DMS114 treated with DMSO at 0.1 percent for 48 hours (cell line): ENCODE results near the gene HHAT.

Source experiments
- DNase-seq: peaks from one replicate; lab custom pipeline; 2025; ENCODE audit not compliant: unreplicated experiment; lab: John Stamatoyannopoulos, UW

The HHAT gene

GRCh38 chr1:210586771-210587170, 258.1 kb downstream of the HHAT start:
- DNase-seq: no peak

GRCh38 chr1:210587566-210587965, 258.9 kb downstream of the HHAT start:
- DNase-seq: no peak

- no peak for DNase-seq
Observed at GRCh38 chr1:210588357-210588756, 259.7 kb downstream of the HHAT start.

GRCh38 chr1:210588946-210589345, 260.2 kb downstream of the HHAT start:
- no peak for DNase-seq

GRCh38 chr1:210591214-210591613, 262.5 kb downstream of the HHAT start:
- DNase-seq: no peak

- DNase-seq: no peak
Observed at GRCh38 chr1:210594605-210595004, 265.9 kb downstream of the HHAT start.

- no peak for DNase-seq
Observed at GRCh38 chr1:210596641-210597040, 267.9 kb downstream of the HHAT start.

- no peak for DNase-seq
Observed at GRCh38 chr1:210597555-210598134, 268.9 kb downstream of the HHAT start.

- no peak for DNase-seq
Observed at GRCh38 chr1:210598135-210598652, 269.5 kb downstream of the HHAT start.

GRCh38 chr1:210600421-210601159, 271.9 kb downstream of the HHAT start:
- no peak for DNase-seq

- DNase-seq: no peak
Observed at GRCh38 chr1:210603123-210603522, 274.4 kb downstream of the HHAT start.

GRCh38 chr1:210605099-210605498, 276.4 kb downstream of the HHAT start:
- DNase-seq: no peak

- no peak for DNase-seq
Observed at GRCh38 chr1:210607361-210607760, 278.7 kb downstream of the HHAT start.

GRCh38 chr1:210608767-210609166, 280.1 kb downstream of the HHAT start:
- DNase-seq: no peak

GRCh38 chr1:210616356-210616755, 287.7 kb downstream of the HHAT start:
- DNase-seq: no peak

GRCh38 chr1:210617293-210617692, 288.6 kb downstream of the HHAT start:
- DNase-seq: no peak

GRCh38 chr1:210618369-210618768, 289.7 kb downstream of the HHAT start:
- no peak for DNase-seq

GRCh38 chr1:210620867-210621488, 292.3 kb downstream of the HHAT start:
- DNase-seq: no peak

GRCh38 chr1:210621712-210622111, 293.0 kb downstream of the HHAT start:
- no peak for DNase-seq

GRCh38 chr1:210624722-210625121, 296.0 kb downstream of the HHAT start:
- DNase-seq: no peak

GRCh38 chr1:210625715-210626114, 297.0 kb downstream of the HHAT start:
- no peak for DNase-seq

- DNase-seq: no peak
Observed at GRCh38 chr1:210626341-210626740, 297.6 kb downstream of the HHAT start.
